ENCODE results near the gene LOC101059915.

LOC101059915 gene

DNA sequence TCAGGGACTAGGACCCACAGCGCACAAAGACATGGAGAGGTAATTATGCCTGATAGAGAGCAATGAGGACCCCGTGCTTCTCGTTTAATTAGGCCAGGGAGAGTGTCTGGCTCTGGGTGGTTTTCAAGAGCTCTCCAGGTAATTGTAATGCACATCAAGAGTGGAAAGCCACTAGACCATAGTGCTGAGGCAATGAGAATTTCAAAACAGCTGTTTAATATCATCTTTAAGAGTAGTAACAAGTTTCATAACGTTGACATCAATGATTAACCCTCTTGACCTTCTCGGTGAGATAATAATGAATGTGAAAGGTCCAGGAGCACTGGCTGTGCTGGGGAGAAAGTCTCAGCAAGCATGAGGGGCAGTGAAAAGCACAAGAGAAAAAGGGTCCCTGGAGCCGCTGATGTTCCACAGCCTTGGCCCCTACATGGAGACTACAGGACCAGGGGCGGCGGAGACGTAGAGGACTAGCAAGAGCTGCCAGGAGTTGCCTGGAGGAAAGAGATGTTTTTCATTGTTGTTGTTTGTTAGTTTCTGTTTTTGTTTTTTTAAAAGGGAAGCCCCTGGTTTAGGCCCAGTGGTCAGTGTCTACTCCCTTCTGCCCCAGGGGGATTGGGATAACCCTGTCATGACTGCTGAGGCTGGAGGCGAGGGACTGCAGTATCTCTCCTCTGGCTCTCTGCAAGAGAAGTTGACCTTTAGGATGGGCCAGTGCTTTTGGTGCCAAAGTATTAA is 34.3 kb upstream of the LOC101059915 start:
- FAIRE-seq (peak; percentile 18), ATAC-seq (peak; percentile 41; the same call in 2 of the 3 replicates), DNase-seq (ENCODE audit: low spot score) (no peak)
- no peaks in the 10 kb centered on the region for H3K79me2 ChIP-seq (ENCODE audit: insufficient read depth, low read length)
- no peak for TF ChIP-seq GATA4 (IDR thresholded peaks at IDR 0.05; ENCODE audit: borderline replicate concordance, low read depth)
- TF ChIP-seq, protein P1, sequence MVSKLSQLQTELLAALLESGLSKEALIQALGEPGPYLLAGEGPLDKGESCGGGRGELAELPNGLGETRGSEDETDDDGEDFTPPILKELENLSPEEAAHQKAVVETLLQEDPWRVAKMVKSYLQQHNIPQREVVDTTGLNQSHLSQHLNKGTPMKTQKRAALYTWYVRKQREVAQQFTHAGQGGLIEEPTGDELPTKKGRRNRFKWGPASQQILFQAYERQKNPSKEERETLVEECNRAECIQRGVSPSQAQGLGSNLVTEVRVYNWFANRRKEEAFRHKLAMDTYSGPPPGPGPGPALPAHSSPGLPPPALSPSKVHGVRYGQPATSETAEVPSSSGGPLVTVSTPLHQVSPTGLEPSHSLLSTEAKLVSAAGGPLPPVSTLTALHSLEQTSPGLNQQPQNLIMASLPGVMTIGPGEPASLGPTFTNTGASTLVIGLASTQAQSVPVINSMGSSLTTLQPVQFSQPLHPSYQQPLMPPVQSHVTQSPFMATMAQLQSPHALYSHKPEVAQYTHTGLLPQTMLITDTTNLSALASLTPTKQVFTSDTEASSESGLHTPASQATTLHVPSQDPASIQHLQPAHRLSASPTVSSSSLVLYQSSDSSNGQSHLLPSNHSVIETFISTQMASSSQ (IDR thresholded peaks at IDR 0.05; ENCODE audit: low read depth), result 0 out of 2 replicates have a peak, but pooled peaks have one; percentile 15
- TF ChIP-seq, protein P1 (CRISPR knock-in tag; IDR thresholded peaks at IDR 0.05; ENCODE audit: borderline replicate concordance), result no peak
- TF ChIP-seq, protein P2, sequence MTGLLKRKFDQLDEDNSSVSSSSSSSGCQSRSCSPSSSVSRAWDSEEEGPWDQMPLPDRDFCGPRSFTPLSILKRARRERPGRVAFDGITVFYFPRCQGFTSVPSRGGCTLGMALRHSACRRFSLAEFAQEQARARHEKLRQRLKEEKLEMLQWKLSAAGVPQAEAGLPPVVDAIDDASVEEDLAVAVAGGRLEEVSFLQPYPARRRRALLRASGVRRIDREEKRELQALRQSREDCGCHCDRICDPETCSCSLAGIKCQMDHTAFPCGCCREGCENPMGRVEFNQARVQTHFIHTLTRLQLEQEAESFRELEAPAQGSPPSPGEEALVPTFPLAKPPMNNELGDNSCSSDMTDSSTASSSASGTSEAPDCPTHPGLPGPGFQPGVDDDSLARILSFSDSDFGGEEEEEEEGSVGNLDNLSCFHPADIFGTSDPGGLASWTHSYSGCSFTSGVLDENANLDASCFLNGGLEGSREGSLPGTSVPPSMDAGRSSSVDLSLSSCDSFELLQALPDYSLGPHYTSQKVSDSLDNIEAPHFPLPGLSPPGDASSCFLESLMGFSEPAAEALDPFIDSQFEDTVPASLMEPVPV (CRISPR knock-in tag; IDR thresholded peaks at IDR 0.05), result no peak
- TF ChIP-seq PRDM10 (CRISPR knock-in tag; IDR thresholded peaks at IDR 0.05; ENCODE audit: low read depth), result no peak
- no peak overlapping the region for H3K4me3 ChIP-seq (replicated peaks in 1 of 3; ENCODE audit: insufficient read depth in 1 of 3, low read depth in 2 of 3, low read length in 3 of 3)
- CTCF ChIA-PET (ENCODE audit: low intra/inter-chr PET ratio, low total read pairs), result no interaction called here
- no peak overlapping the region for H3K9ac ChIP-seq (ENCODE audit: insufficient read depth, low read depth, low read length)
- H3K4me2 ChIP-seq (ENCODE audit: low read depth, low read length), result peak overlapping the region; percentile 23; the same call in 1 of the 2 replicates
- H3K4me1 ChIP-seq (ENCODE audit: insufficient read depth, low read length), result peaks cover 43% of the 10 kb centered on the region
- 49% methylated on average over 10 of the region's 10 CpGs for WGBS (ENCODE audit: low lambda C conversion rate)
- H3K27ac ChIP-seq (ENCODE audit: extremely low read length, insufficient read depth, low read length), result no peak overlapping the region
- H3K9me3 ChIP-seq (ENCODE audit: low read length), result no peaks in the 10 kb centered on the region
- H4K20me1 ChIP-seq (ENCODE audit: insufficient read depth, low read length), result no peaks in the 10 kb centered on the region
- intact Hi-C loops (cut with micrococcal nuclease; ENCODE audit: unreplicated experiment) (loop anchor here (5.0 kb wide), 1 partner anchor 481 kb away; no protein-coding TSS in a partner anchor), in situ Hi-C loops (cut with HindIII; ENCODE audit: extremely low pct_ligation_motif_present, low pct_unique_long_range_greater_than_20kb) (no loop called here)
- POLR2A ChIA-PET, result interaction anchor here (1.2 kb wide), 1 partner anchor 10 kb away, joined by 3 read pairs; no protein-coding TSS in a partner anchor
- no TSS peak for BruUV-seq (replicated peaks)
- H2AFZ ChIP-seq (ENCODE audit: low read length), result no peak overlapping the region
- H3K27me3 ChIP-seq (ENCODE audit: control insufficient read depth in 1 of 2, insufficient read depth in 2 of 2, low read length in 2 of 2), result no peaks in the 10 kb centered on the region
- no peaks in the 10 kb centered on the region for H3K36me3 ChIP-seq (replicated peaks in 1 of 2; ENCODE audit: control insufficient read depth in 1 of 2, insufficient read depth in 2 of 2, low read length in 2 of 2)
